ENCODE results near the gene PCDHGA5. TPM values are rescaled to one million over a fixed set of nuclear protein-coding genes. Genes with fewer than 3 reads are reported as not detected.
"Not testable (repeated sequence)": the region's sequence is repeated elsewhere in the genome, so short reads cannot be mapped to it uniquely, and the experiment has no call there.

PCDHGA5 gene
- total RNA-seq, 4 donors from 2014 or later: 8.2 to 13.2 (median 12.1) TPM

- Histone ChIP-seq H3K4me1 (no peaks in the 10 kb centered on the region), H3K9me3 (peaks cover 7 to 97% (median 52%) of the 10 kb centered on the region in 4 donors), H3K4me3 (no peak overlapping the region), H3K36me3 (peaks cover 0 to 46% (median 0%) of the 10 kb centered on the region in 3 donors), H3K27me3 (no peaks in the 10 kb centered on the region), H3K27ac (no peak overlapping the region)
- WGBS, 2 donors: 53 to 58% methylated on average over 10 of the region's 10 CpGs
- DNase-seq (ENCODE audit: low spot score in 2 of 2): no peak
- TF ChIP-seq CTCF (IDR thresholded peaks at IDR 0.05) (no peak), POLR2A (IDR thresholded peaks at IDR 0.05) (no peak), EP300 (IDR thresholded peaks at IDR 0.05) (no peak)
These were observed 24.7 kb downstream of the PCDHGA5 start for GRCh38 chr5:141388661-141389060.

GRCh38 chr5:141389153-141390042, 25.4 kb downstream of the PCDHGA5 start:
- H3K4me3 ChIP-seq: no peak overlapping the region
- peaks cover 8 to 97% (median 52%) of the 10 kb centered on the region in 4 donors for H3K9me3 ChIP-seq
- H3K27ac ChIP-seq: no peak overlapping the region
- no peaks in the 10 kb centered on the region for H3K4me1 ChIP-seq
- 42% methylated on average over 51 to 76 of the region's 77 CpGs for WGBS, 2 donors
- TF ChIP-seq POLR2A (IDR thresholded peaks at IDR 0.05) (no peak), EP300 (IDR thresholded peaks at IDR 0.05) (no peak), CTCF (IDR thresholded peaks at IDR 0.05) (no peak)
- H3K27me3 ChIP-seq: no peaks in the 10 kb centered on the region
- no peak for DNase-seq (ENCODE audit: low spot score in 2 of 2)
- peaks cover 0 to 43% (median 0%) of the 10 kb centered on the region in 3 donors for H3K36me3 ChIP-seq

GRCh38 chr5:141392429-141393198, 28.7 kb downstream of the PCDHGA5 start, which contains the start of gene PCDHGA8:
TSS of gene PCDHGA8 (plus strand) at chr5:141392633. CDS start at chr5:141392814, 181 bp downstream.
- H3K9me3 ChIP-seq: peaks cover 12 to 97% (median 50%) of the 10 kb centered on the region in 4 donors
- no peaks in the 10 kb centered on the region for H3K4me1 ChIP-seq
- DNase-seq (ENCODE audit: low spot score in 2 of 2): no peak
- H3K27ac ChIP-seq: no peak within 1 kb of the TSS
- H3K36me3 ChIP-seq: peaks cover 0 to 25% (median 0%) of the 10 kb centered on the region in 3 donors
- no peaks in the 10 kb centered on the region for H3K27me3 ChIP-seq
- TF ChIP-seq POLR2A (IDR thresholded peaks at IDR 0.05) (no peak), EP300 (IDR thresholded peaks at IDR 0.05) (no peak), CTCF (IDR thresholded peaks at IDR 0.05) (no peak)
- no peak within 1 kb of the TSS for H3K4me3 ChIP-seq
- WGBS, 2 donors: 26 to 33% methylated on average over 38 of the region's 38 CpGs

GRCh38 chr5:141393267-141393666, 29.3 kb downstream of the PCDHGA5 start:
- no peak overlapping the region for H3K27ac ChIP-seq
- WGBS, 2 donors: 41 to 44% methylated on average over 21 of the region's 21 CpGs
- H3K4me1 ChIP-seq: no peaks in the 10 kb centered on the region
- peaks cover 0 to 29% (median 0%) of the 10 kb centered on the region in 3 donors for H3K36me3 ChIP-seq
- no peaks in the 10 kb centered on the region for H3K27me3 ChIP-seq
- TF ChIP-seq CTCF (IDR thresholded peaks at IDR 0.05) (no peak), POLR2A (IDR thresholded peaks at IDR 0.05) (no peak), EP300 (IDR thresholded peaks at IDR 0.05) (no peak)
- no peak overlapping the region for H3K4me3 ChIP-seq
- peaks cover 12 to 97% (median 50%) of the 10 kb centered on the region in 4 donors for H3K9me3 ChIP-seq
- DNase-seq (ENCODE audit: low spot score in 2 of 2): no peak

GRCh38 chr5:141394401-141395187, 30.6 kb downstream of the PCDHGA5 start:
- Histone ChIP-seq H3K36me3 (peaks cover 0 to 20% (median 0%) of the 10 kb centered on the region in 3 donors), H3K9me3 (peaks cover 9 to 97% (median 50%) of the 10 kb centered on the region in 4 donors)
- H3K4me3 ChIP-seq; H3K27ac ChIP-seq; H3K27me3 ChIP-seq; H3K4me1 ChIP-seq; DNase-seq (ENCODE audit: low spot score in 2 of 2): not testable (repeated sequence)
- WGBS, 2 donors: 44 to 50% methylated on average over 29 to 34 of the region's 53 CpGs
